OCI-LY7 (cell line): ENCODE results near the gene TAGLN2. TPM values are rescaled to one million over a fixed set of nuclear protein-coding genes. Genes with fewer than 3 reads are reported as not detected.

ENCODE experiments used
- BruUV-seq: library from RNA; stranded (reverse); fragments of 400-500 nt; replicated peaks from 2 replicates; lab custom pipeline; 2021; lab: Mats Ljungman, UMichigan
- CTCF ChIA-PET: fragments of 300-600 bp; sonication (Branson Sonifier 250); formaldehyde crosslinking; loops from one replicate; lab custom pipeline; 2022; ENCODE audit warnings: antibody characterized with exemption; ENCODE audit not compliant: unreplicated experiment; lab: Charles Lee
- POLR2A ChIA-PET: fragments of 300-600 bp; sonication (Branson Sonifier 250); formaldehyde crosslinking; loops from one replicate; lab custom pipeline; 2022; ENCODE audit warnings: antibody characterized with exemption; lab: Charles Lee
- DNase-seq: peaks from one replicate; pipeline ENCODE4 v3.0.0-alpha.2; 2015; ENCODE audit warnings: low spot score
- H2AFZ ChIP-seq: fragments of 200-600 bp; sonication (generic), shearing (Covaris generic); 2 replicates; pipeline ENCODE4 v1.6.1; 2014; ENCODE audit warnings: mild to moderate bottlenecking, antibody characterized with exemption, low read length, moderate library complexity
- H3K27ac ChIP-seq: fragments of 200-600 bp; sonication (generic); 2 replicates; pipeline ENCODE4 v1.5.1; 2014; ENCODE audit warnings: mixed run types, low read depth, mild to moderate bottlenecking, moderate library complexity, low read length, inconsistent platforms; ENCODE audit not compliant: poor library complexity, severe bottlenecking
- H3K36me3 ChIP-seq: fragments of 200-600 bp; sonication (generic); 2 replicates; pipeline ENCODE4 v1.6.1; 2014; ENCODE audit warnings: mild to moderate bottlenecking, antibody characterized with exemption, low read length, moderate library complexity, mixed read lengths; ENCODE audit not compliant: insufficient read depth
- H3K4me1 ChIP-seq: fragments of 200-600 bp; sonication (generic); 2 replicates; pipeline ENCODE4 v1.5.1; 2014; ENCODE audit warnings: mild to moderate bottlenecking, low read length; ENCODE audit not compliant: insufficient read depth, poor library complexity, severe bottlenecking
- H3K4me2 ChIP-seq: fragments of 200-600 bp; sonication (generic); 2 replicates; pipeline ENCODE4 v1.6.1; 2014; ENCODE audit warnings: mild to moderate bottlenecking, low read length
- H3K4me3 ChIP-seq: fragments of 200-600 bp; sonication (generic); 2 replicates; pipeline ENCODE4 v1.5.1; 2014; ENCODE audit warnings: mild to moderate bottlenecking, low read depth, low read length; ENCODE audit not compliant: poor library complexity, severe bottlenecking
- H3K79me2 ChIP-seq: fragments of 200-600 bp; sonication (generic); 2 replicates; pipeline ENCODE4 v1.6.1; 2016; ENCODE audit warnings: low read depth, mild to moderate bottlenecking, low read length, moderate library complexity, mixed read lengths; ENCODE audit not compliant: insufficient read depth
- H3K9me2 ChIP-seq: fragments of 200-600 bp; sonication (generic); 2 replicates; pipeline ENCODE4 v1.6.1; 2016; ENCODE audit warnings: mild to moderate bottlenecking, low read length, mixed read lengths; ENCODE audit not compliant: insufficient read depth
- H3K9me3 ChIP-seq: fragments of 200-600 bp; sonication (generic); 2 replicates; pipeline ENCODE4 v1.6.1; 2014; ENCODE audit warnings: mild to moderate bottlenecking, mixed run types, low read length, mixed read lengths
- H4K20me1 ChIP-seq: fragments of 200-600 bp; sonication (generic); 2 replicates; pipeline ENCODE4 v1.6.1; 2014; ENCODE audit warnings: mild to moderate bottlenecking, antibody characterized with exemption, low read length, moderate library complexity, mixed read lengths; ENCODE audit not compliant: insufficient read depth
- CTCF ChIP-seq: fragments of 200-600 bp; sonication (generic); conservative IDR thresholded peaks from 2 replicates; pipeline ENCODE4 v1.5.1; 2014; ENCODE audit warnings: mild to moderate bottlenecking, antibody characterized with exemption, low read length, moderate library complexity, mixed read lengths
- EZH2phosphoT487 ChIP-seq: fragments of 200-600 bp; sonication (generic); IDR thresholded peaks from 2 replicates; pipeline ENCODE4 v1.6.1; 2018; ENCODE audit warnings: low read depth, borderline replicate concordance, mild to moderate bottlenecking, mixed run types, antibody characterized with exemption, low read length, moderate library complexity, mixed read lengths
- intact Hi-C: fragments of 100-400 bp; cut with micrococcal nuclease; formaldehyde crosslinking; loops from one replicate; pipeline ENCODE4 v1.10.0; 2022; ENCODE audit not compliant: unreplicated experiment
- total RNA-seq, 2 experiments: library from RNA; depleted of rRNA in 1 of 2; stranded (reverse); fragments of >200 nt in 1 of 2; shearing (Covaris generic) in 1 of 2; gene quantifications; 2 replicates each; pipeline ENCODE4 v1.2.3, GENCODE V29; 2014 to 2022

The TAGLN2 gene
- total RNA-seq, 2 experiments from 2014 or later = 193 to 215 TPM

GRCh38 chr1:159931101-159931794 is 5.9 kb upstream of the TAGLN2 start:
- TF ChIP-seq EZH2phosphoT487 (no peak), CTCF (no peak)
- Histone ChIP-seq H3K4me2 (no peak overlapping the region), H3K79me2 (no peaks in the 10 kb centered on the region), H3K27ac (no peak overlapping the region), H4K20me1 (no peaks in the 10 kb centered on the region), H3K36me3 (no peaks in the 10 kb centered on the region), H3K4me3 (no peak overlapping the region), H2AFZ (no peak overlapping the region), H3K9me3 (no peaks in the 10 kb centered on the region), H3K9me2 (no peaks in the 10 kb centered on the region), H3K4me1 (peaks cover 2% of the 10 kb centered on the region)
- POLR2A ChIA-PET = no interaction called here
- DNase-seq = no peak
- CTCF ChIA-PET = no interaction called here
- no TSS peak for BruUV-seq
- intact Hi-C loops = no loop called here

- Histone ChIP-seq H4K20me1 (no peaks in the 10 kb centered on the region), H3K9me3 (no peaks in the 10 kb centered on the region), H3K27ac (no peak overlapping the region), H3K4me3 (no peak overlapping the region), H3K9me2 (no peaks in the 10 kb centered on the region), H3K79me2 (no peaks in the 10 kb centered on the region), H2AFZ (no peak overlapping the region), H3K4me1 (peaks cover 8% of the 10 kb centered on the region), H3K4me2 (no peak overlapping the region), H3K36me3 (no peaks in the 10 kb centered on the region)
- no peak for DNase-seq
- TF ChIP-seq EZH2phosphoT487 = no peak
- TF ChIP-seq CTCF = no peak
- ChIA-PET POLR2A (no interaction called here), CTCF (no interaction called here)
- BruUV-seq = no TSS peak
- intact Hi-C loops = no loop called here
These were observed 5.3 kb upstream of the TAGLN2 start for GRCh38 chr1:159930634-159931033.

GRCh38 chr1:159930216-159930615 is 4.9 kb upstream of the TAGLN2 start:
- intact Hi-C loops = no loop called here
- TF ChIP-seq EZH2phosphoT487 (no peak), CTCF (no peak)
- no peak overlapping the region for H2AFZ ChIP-seq
- no peaks in the 10 kb centered on the region for H3K36me3 ChIP-seq
- no peaks in the 10 kb centered on the region for H3K9me2 ChIP-seq
- H3K4me1 ChIP-seq = peaks cover 9% of the 10 kb centered on the region
- H3K79me2 ChIP-seq = peaks cover 1% of the 10 kb centered on the region; the same call in 1 of the 2 replicates
- ChIA-PET POLR2A (no interaction called here), CTCF (no interaction called here)
- no peaks in the 10 kb centered on the region for H3K9me3 ChIP-seq
- H3K4me2 ChIP-seq = no peak overlapping the region
- H4K20me1 ChIP-seq = no peaks in the 10 kb centered on the region
- H3K27ac ChIP-seq = no peak overlapping the region
- H3K4me3 ChIP-seq = no peak overlapping the region
- no TSS peak for BruUV-seq
- no peak for DNase-seq
